Hematopoietic multipotent progenitor cell treated with erythropoietin and hydrocortisone succinate and interleukin-3 and kit ligand, for 6 days (in vitro differentiated cells): ENCODE data around the gene TXNL4A.

ENCODE experiments used
- DNase-seq: peaks from one replicate; pipeline ENCODE4 v3.0.0-alpha.2; 2015

The TXNL4A gene

GRCh38 chr18:79947881-79948610 is 40.3 kb downstream of the TXNL4A start:
- no peak for DNase-seq

- DNase-seq: no peak
These were observed 41.2 kb downstream of the TXNL4A start for GRCh38 chr18:79947054-79947755.

DNA sequence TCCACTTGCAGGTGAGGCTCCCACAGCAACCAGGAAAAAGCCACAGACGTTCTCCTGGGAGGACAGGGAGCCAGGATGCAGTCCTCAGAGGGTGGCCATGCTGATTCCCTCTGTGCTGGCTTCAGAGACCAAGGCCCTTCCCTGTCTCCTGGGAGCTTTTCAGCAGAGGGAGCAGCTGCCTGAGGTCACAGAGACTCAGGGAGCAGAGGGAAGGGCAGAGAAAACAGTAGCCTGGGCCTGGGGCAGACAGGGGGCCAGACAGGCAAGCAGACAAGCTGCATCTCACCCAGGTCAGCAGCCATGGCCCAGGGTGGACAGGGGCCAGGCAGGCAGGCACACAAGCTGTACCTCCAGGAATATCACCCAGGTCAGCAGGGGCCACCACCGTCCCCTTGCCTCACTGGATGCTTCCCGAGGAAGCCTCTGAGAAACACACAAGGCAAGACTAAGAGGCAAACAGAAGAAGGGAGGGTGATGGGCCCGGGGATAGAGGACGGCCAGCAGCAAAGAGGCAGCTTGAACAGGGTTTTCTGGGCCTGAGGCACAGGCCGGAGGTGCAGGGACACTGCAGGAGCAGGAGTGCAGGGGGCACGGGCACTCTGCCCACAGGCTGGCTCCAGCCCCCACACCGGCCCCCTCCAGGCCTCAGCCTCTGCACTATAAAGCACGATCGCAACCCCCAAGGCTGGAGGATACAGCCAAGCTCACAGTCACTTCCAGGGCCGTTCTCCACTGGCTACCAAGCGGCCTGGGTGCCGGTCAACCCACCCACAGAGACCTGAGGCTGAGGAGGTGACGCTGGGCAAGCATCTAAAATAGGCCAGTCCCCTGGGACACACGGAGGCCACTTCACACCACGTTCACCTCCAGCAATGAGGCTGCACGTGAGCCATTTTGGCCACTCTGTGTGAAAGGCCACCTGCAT is 43.0 kb downstream of the TXNL4A start:
- DNase-seq: peak; percentile 24

DNA sequence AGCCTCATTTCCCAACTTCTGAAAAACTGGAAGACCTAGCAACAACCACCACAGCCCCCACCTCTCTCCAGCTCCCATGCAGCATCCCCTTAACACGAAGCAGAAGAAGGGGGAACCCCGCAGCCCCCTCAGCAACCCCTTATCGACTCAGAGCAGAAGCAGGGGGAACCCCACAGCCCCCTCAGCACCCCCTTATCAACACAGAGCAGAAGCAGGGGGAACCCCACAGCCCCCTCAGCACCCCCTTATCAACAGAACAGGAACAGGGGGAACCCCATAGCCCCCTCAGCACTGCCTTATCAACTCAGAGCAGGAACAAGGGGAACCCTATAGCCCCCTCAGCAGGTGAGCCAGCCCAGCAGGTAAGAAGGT is 43.6 kb downstream of the TXNL4A start:
- DNase-seq: peak; percentile 58

DNA sequence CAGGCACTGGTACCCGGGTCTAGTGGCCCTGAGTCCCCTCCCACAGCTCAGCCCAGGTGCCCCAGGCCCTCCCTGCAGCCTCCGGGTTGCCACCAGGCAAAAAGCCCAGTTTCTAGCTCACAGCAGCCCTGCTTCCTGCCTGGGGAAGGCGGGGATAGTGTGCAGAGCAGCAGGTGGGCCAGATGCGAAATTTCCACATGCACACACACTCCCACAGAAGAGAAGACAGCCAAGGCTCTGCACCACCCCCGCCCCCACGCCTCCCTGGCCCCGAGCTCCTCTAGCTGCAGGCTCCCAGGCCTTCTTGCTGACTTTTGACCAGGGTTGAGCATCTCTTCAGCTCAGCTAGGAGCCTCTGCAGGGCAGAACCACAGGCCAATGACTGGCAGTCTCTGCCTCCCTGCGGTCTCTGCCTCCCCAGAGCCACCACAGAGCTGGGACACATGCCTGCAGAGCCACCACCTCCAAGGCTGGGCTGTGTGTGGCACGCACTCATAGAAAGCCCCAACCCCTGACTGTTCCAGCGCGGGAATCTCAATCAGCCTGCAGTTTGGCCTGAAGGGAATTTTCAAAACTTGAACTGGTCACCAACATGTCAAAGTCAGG is 44.1 kb downstream of the TXNL4A start:
- peak; percentile 72 for DNase-seq

DNA sequence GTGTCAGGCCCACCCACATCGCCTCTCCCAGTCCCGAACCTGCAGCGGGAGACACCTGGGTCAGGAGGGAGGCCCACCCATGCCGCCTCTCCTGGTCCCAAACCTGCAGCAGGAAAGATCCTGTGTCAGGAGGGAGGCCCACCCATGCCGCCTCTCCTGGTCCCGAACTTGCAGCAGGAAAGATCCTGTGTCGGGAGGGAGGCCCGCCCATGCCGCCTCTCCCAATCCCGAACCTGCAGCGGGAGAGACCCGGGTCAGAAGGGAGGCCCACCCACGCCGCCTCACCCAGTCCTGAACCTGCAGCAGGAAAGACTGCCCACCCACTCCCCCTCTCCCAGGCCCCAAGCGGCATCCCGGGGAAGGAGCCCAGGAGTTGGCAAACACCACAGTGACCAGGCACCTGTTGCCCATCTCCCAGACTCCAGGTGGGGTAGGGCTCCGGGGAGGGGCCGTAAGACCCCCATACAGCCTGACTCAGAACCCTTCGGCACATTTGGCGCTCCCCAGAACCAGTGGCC is 44.7 kb downstream of the TXNL4A start:
- no peak for DNase-seq

GRCh38 chr18:79942786-79943607 is 45.4 kb downstream of the TXNL4A start:
- DNase-seq: peak; percentile 93

DNA sequence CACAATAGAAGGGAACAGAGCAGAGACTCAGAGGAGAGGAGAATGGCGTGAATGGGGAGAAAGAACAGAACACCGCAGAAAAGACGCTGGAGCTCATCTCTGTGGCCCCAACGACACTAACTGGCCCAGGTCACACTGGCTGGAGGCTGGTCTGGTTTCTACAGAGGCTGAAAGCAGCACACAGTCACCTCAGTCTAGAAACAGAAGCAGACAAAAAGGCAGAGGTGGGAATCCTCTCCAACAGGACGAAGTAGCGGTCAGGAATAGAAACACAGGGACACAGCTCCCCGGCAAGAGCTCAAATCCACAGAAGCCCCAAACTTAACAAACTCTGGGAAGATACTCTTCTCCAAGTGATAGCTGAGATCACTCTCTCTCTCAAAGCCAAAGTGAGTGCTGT is 46.2 kb downstream of the TXNL4A start:
- no peak for DNase-seq

DNA sequence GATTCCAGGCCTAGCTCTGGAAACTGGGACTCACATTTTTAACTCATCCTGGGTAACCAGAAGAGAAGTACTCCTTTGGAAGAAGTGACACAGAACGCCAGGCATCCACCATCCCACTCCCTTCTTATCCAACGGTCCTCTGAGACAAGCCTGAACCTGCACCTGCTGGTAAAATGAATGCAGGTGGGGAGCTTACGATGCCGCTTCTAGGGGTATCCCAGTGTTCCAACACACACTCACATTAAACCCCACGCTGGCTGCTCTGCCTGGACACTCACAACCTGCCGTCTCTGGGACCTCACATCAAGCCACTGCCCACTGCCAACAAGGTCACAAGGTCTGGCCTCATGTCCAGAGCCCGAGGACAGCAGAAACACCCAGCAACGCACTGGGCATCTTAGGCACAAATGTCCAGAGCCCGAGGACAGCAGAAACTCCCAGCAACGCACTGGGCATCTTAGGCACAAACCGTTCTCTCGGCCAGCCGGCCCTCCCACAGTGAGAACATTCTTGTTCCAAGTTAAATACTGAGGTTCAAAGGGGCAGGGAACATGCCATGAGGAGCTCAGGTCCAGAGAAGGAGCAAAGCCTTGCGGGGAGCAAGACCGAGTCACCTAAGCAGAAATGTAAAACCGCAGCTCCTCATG is 46.8 kb downstream of the TXNL4A start:
- no peak for DNase-seq

- DNase-seq: no peak
These were observed 47.4 kb downstream of the TXNL4A start for GRCh38 chr18:79940814-79941472.

DNA sequence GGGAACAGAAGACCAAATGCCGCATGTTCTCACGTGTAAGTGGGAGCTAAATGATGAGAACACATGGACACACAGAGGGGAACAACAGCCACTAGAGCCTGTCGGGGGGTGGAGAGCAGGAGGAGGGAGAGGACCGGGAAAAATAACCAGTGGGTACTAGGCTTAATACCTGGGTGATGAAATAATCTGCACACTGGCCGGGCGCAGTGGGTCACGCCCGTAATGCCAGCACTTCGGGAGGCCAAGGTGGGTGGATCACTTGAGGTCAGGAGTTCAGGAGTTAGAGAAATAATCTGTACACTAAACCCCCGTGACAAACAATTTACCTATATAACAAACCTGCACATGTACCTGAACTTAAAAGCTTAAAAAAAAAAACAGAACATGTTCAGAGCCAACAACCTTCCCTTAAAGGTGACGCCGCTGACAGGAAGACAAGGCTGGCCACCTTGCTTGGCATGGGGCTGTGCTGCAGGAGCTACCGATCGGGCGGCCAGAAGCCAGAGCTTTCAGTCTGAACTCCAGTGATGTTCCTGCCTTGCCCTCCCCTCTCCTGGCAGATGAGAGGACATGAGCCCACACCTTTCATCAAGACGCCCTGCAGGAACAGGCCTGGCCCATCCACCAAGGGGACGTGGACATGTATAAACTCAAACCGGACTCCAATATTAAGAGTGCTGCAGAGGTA is 48.1 kb downstream of the TXNL4A start:
- DNase-seq: no peak

- DNase-seq: no peak
These were observed 49.3 kb downstream of the TXNL4A start for GRCh38 chr18:79939096-79939495.

DNA sequence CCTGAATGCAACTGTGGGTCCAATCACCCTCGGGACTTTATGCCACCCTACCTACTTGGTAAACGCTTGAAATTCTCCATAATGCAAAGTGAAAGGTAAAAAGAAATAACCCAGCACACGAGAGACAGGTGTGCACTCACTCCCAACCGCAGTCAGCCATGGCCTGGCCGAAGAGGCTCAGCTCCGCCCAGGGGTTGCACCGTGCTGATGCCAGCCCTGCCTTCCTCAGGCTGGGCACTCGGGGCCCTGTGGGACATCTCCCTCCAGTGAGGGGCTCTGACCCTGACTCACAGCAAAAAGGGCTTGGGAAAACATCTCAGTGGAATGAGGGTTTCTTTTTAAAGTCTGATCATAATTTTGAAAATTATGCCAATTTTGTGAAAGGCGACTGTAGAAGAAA is 50.2 kb downstream of the TXNL4A start:
- no peak for DNase-seq

DNA sequence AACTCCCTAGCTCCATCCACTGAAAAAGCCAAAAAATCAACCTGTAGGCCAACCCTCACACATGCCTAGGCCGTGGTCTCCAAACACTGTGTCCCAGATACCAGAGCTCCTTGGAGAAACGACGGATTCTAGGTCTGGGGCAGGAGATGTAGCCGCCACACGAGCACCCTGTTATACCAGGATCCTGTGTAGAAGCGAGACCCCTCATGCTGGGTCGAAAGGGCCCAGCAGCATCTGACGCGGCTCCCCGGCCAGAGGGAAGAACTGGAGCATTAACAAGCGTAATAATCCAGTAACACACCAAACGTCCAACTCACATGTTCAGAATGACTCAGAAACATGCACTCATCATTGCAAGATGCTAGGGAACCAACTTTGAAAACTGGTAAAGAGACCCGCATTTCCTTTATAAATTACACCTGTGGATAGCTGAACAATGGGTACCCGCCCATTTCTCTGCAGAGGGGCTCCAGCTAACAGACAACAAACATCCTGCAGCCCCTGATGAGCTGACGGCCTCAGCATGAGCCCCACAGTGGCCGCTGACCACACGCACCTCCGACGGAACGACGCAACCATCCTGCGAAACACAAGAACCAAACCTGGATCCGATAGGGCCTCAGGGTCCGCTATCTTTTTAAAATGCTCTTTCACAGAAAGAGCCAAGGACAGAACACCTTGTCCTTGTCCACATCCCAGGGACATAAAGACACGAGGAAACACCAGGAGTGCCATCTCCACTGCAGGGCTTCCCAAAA is 51.1 kb downstream of the TXNL4A start:
- DNase-seq: no peak

GRCh38 chr18:79936641-79937040 is 51.7 kb downstream of the TXNL4A start:
- DNase-seq: no peak

- DNase-seq: no peak
These were observed 52.4 kb downstream of the TXNL4A start for GRCh38 chr18:79935925-79936324.

DNA sequence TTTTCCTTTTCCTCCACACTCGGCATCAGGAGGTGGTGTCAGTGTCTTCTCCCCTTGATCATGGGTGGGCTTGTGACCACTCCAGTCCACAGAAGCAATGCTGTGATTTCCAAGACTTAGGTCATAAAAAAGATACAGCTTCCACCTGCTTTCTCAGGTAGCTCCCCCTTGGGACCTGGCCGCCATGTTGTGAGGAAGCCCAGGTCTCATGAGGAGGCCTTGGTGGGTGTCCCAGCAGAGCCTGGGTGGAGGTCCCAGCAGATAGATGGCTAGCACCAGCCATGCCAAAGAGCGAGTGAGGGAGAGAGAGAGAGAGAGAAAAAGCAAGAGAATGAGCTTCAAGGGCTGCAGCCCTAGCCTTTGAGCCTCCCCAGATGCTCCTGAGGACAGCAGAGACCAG is 52.9 kb downstream of the TXNL4A start:
- no peak for DNase-seq

- no peak for DNase-seq
These were observed 53.3 kb downstream of the TXNL4A start for GRCh38 chr18:79935098-79935480.

GRCh38 chr18:79934311-79935097 is 53.9 kb downstream of the TXNL4A start:
- no peak for DNase-seq
